K562 (cell line): ENCODE measurements around the gene GHRH. TPM values are rescaled to one million over a fixed set of nuclear protein-coding genes. Genes with fewer than 3 reads are reported as not detected.

Source experiments
- ATAC-seq: fragments of 200-7000 bp; cut with Tn5 transposase; 3 replicates; pipeline ENCODE4 v1.9.1; 2020; ENCODE audit warnings: moderate library complexity
- BruUV-seq: library from RNA; stranded (reverse); fragments of 400-500 nt; replicated peaks from 2 replicates; lab custom pipeline; 2021; lab: Mats Ljungman, UMichigan
- CTCF ChIA-PET: fragments of 300-600 bp; formaldehyde crosslinking; extraction: SDS; loops from one replicate; lab custom pipeline; 2021; ENCODE audit warnings: low intra/inter-chr PET ratio; lab: Yijun Ruan, JAX
- POLR2A ChIA-PET: fragments of 300-600, 350-650 bp; sonication (Branson Sonifier 250); formaldehyde crosslinking; extraction: SDS; loops from one replicate; lab custom pipeline; 2021; ENCODE audit warnings: antibody characterized with exemption, inconsistent platforms; lab: Yijun Ruan, JAX
- DNase-seq, 4 experiments: peaks; one replicate each; pipeline versions ENCODE4 v3.0.0 to v3.0.0-alpha.2; 2011 to 2018; ENCODE audit warnings: low spot score in 3 of 4, mixed read lengths in 3 of 4; ENCODE audit errors: extremely low read depth in 1 of 4
- FAIRE-seq: peaks from 2 replicates; lab custom pipeline; 2011; peaks lifted over from hg19 to GRCh38; lab: Jason Lieb, UNC
- H2AFZ ChIP-seq: 2 replicates; pipeline ENCODE4 v1.6.0; 2011; ENCODE audit warnings: low read depth, low read length, control low read depth, inconsistent platforms
- H3K27ac ChIP-seq: fragments of 200-600 bp; 3 replicates; pipeline ENCODE4 v1.8.0; 2011; ENCODE audit warnings: low read depth, mild to moderate bottlenecking, control low read depth, inconsistent platforms, low read length, moderate library complexity, mixed read lengths; ENCODE audit errors: extremely low read depth
- H3K27me3 ChIP-seq, 2 experiments: fragments of 300-600 bp in 1 of 2; 2 replicates in 1 of 2; 3 replicates in 1 of 2; pipeline versions ENCODE4 v1.6.0 to v1.8.0; 2011; ENCODE audit warnings: inconsistent platforms in 2 of 2, low read length in 2 of 2, mild to moderate bottlenecking in 1 of 2, mixed read lengths in 1 of 2, moderate library complexity in 1 of 2; ENCODE audit not compliant: control insufficient read depth in 2 of 2, insufficient read depth in 2 of 2
- H3K36me3 ChIP-seq: fragments of 300-600 bp; 3 replicates; pipeline ENCODE4 v1.8.0; 2011; ENCODE audit warnings: mild to moderate bottlenecking, low read length, inconsistent platforms; ENCODE audit not compliant: control insufficient read depth, insufficient read depth
- H3K4me1 ChIP-seq, 2 experiments: fragments of 200-600 bp in 1 of 2; replicated peaks in 1 of 2; 2 replicates in 1 of 2; 3 replicates in 1 of 2; pipeline versions ENCODE4 v1.5.1 to v1.8.0; 2011; ENCODE audit warnings: inconsistent platforms in 2 of 2, low read length in 2 of 2, mild to moderate bottlenecking in 1 of 2, mixed read lengths in 1 of 2, moderate library complexity in 1 of 2; ENCODE audit not compliant: control insufficient read depth in 2 of 2, insufficient read depth in 2 of 2
- H3K4me2 ChIP-seq: 2 replicates; pipeline ENCODE4 v1.6.1; 2011; ENCODE audit warnings: low read length, control low read depth, inconsistent platforms, mixed read lengths; ENCODE audit not compliant: insufficient read depth
- H3K4me3 ChIP-seq: fragments of 200-600 bp; sonication (generic), shearing (Covaris generic); 2 replicates; pipeline ENCODE4 v1.5.1; 2016; ENCODE audit warnings: control low read depth, inconsistent platforms
- H3K79me2 ChIP-seq: fragments of 200-600 bp; 3 replicates; pipeline ENCODE4 v1.8.0; 2011; ENCODE audit warnings: low read length, inconsistent platforms; ENCODE audit not compliant: control insufficient read depth, insufficient read depth
- H3K9ac ChIP-seq, 2 experiments: 2 replicates each; pipeline versions ENCODE4 v1.6.0 to v1.6.1; 2011; ENCODE audit warnings: low read depth in 2 of 2, low read length in 2 of 2, control low read depth in 1 of 2, inconsistent platforms in 1 of 2, mild to moderate bottlenecking in 1 of 2, mixed read lengths in 1 of 2; ENCODE audit not compliant: insufficient read depth in 1 of 2
- H3K9me1 ChIP-seq: one replicate; pipeline ENCODE4 v1.6.0; 2011; ENCODE audit warnings: inconsistent platforms, mild to moderate bottlenecking, low read length, moderate library complexity; ENCODE audit not compliant: control insufficient read depth, insufficient read depth
- H3K9me3 ChIP-seq: replicated peaks from 2 replicates; pipeline ENCODE4 v1.5.1; 2011; ENCODE audit warnings: low read depth, low read length, inconsistent platforms; ENCODE audit not compliant: control insufficient read depth, insufficient read depth
- H4K20me1 ChIP-seq: replicated peaks from 2 replicates; pipeline ENCODE4 v1.6.1; 2011; ENCODE audit warnings: low read length, inconsistent platforms, mixed read lengths; ENCODE audit not compliant: control insufficient read depth, insufficient read depth
- ARID1B ChIP-seq: fragments of 450-650 bp; IDR thresholded peaks from 2 replicates; pipeline ENCODE4 v1.6.1; 2016; ENCODE audit warnings: antibody characterized with exemption, mild to moderate bottlenecking, inconsistent platforms
- PML ChIP-seq: IDR thresholded peaks from 2 replicates; pipeline ENCODE4 v1.6.1; 2012; ENCODE audit warnings: low read length, inconsistent platforms
- SMAD3 ChIP-seq: fragments of 450-650 bp; formaldehyde crosslinking; conservative IDR thresholded peaks from 2 replicates; pipeline ENCODE4 v1.4.0; 2020; ENCODE audit warnings: mild to moderate bottlenecking
- SNRNP70 ChIP-seq: fragments of 200-400 bp; formaldehyde crosslinking; optimal IDR thresholded peaks from 2 replicates; pipeline ENCODE3; 2017; ENCODE audit warnings: low read depth, low read length
- STAT5B ChIP-seq: fragments of 250-450 bp; sonication (Bioruptor Pico); IDR thresholded peaks from 2 replicates; pipeline ENCODE4 v1.8.0; 2021; ENCODE audit warnings: mild to moderate bottlenecking, inconsistent platforms
- TCF7 ChIP-seq: sonication (generic); IDR thresholded peaks from 2 replicates; pipeline ENCODE4 v1.6.1; 2016; ENCODE audit warnings: antibody characterized with exemption, borderline replicate concordance
- ZNF253 ChIP-seq: fragments of 250-450 bp; sonication (Bioruptor Pico); conservative IDR thresholded peaks from 2 replicates; pipeline ENCODE4 v1.6.1; 2021; ENCODE audit warnings: mild to moderate bottlenecking
- ZNF766 ChIP-seq: fragments of 200-800 bp; sonication (Bioruptor generic); conservative IDR thresholded peaks from 2 replicates; pipeline ENCODE4 v1.6.1; 2016; ENCODE audit warnings: missing genetic modification characterization, missing compliant biosample characterization
- WGBS: fragments of 100-300 bp; shearing (Covaris generic); methylation state at CpG from one replicate; pipeline ENCODE4 v1.1.6; 2016; ENCODE audit warnings: low coverage, mixed read lengths; ENCODE audit not compliant: insufficient coverage; ENCODE audit errors: missing lambda C conversion rate; 5-methylcytosine and 5-hydroxymethylcytosine counted together
- in situ Hi-C: fragments of 300-500 bp; cut with MboI; formaldehyde crosslinking; loops from 4 replicates; pipeline ENCODE4 v1.15.0; 2018; ENCODE audit warnings: inconsistent platforms, mixed read lengths
- intact Hi-C: fragments of 100-400 bp; cut with micrococcal nuclease; formaldehyde crosslinking; loops from 2 replicates; pipeline ENCODE4 v1.14.2; 2022
- polyA plus RNA-seq, 8 experiments: library from polyadenylated mRNA; depleted of rRNA in 4 of 8; stranded (reverse) in 5 of 8; unstranded in 3 of 8; fragments of >200 nt; fragmentation: Nextera tagmentation in 2 of 8; fragmentation: Illumina TruSeq in 1 of 8; extraction: Ambion mirVana in 2 of 8; extraction: Trizol in 1 of 8; gene quantifications; 2 replicates each; pipeline versions ENCODE4 v1.2.1 to v1.2.3, GENCODE V29; 2011 to 2014; ENCODE audit warnings: inconsistent platforms in 1 of 8, missing spikeins in 1 of 8
- total RNA-seq, 7 experiments: library from RNA; depleted of rRNA in 6 of 7; stranded (reverse); fragments of >200 nt in 6 of 7; fragmentation: Illumina TruSeq in 2 of 7; extraction: Trizol in 2 of 7; gene quantifications; 2 replicates each; pipeline versions ENCODE4 v1.2.1 to v1.2.3, GENCODE V29; 2011 to 2021; ENCODE audit warnings: low replicate concordance in 1 of 7
- TF ChIP-seq, protein P1 (sequence below): fragments of 450-650 bp; IDR thresholded peaks from 2 replicates; pipeline ENCODE4 v1.6.1; 2016; ENCODE audit warnings: borderline replicate concordance
- TF ChIP-seq, protein P2 (sequence below): sonication (generic); formaldehyde crosslinking; IDR thresholded peaks from 2 replicates; pipeline ENCODE4 v1.8.0; 2023; ENCODE audit warnings: missing genetic modification reagents, mild to moderate bottlenecking, borderline replicate concordance
- TF ChIP-seq, protein P3 (sequence below): IDR thresholded peaks from 2 replicates; pipeline ENCODE4 v1.6.1; 2011; ENCODE audit warnings: borderline replicate concordance, low read depth, mild to moderate bottlenecking, moderate library complexity, low read length; ENCODE audit not compliant: insufficient read depth, poor library complexity, severe bottlenecking

The GHRH gene
- total and polyA plus RNA-seq, 9 of the 15 experiments (the other 6 are each of a cell fraction or from before 2014, with no cell fraction given) = not detected

DNA sequence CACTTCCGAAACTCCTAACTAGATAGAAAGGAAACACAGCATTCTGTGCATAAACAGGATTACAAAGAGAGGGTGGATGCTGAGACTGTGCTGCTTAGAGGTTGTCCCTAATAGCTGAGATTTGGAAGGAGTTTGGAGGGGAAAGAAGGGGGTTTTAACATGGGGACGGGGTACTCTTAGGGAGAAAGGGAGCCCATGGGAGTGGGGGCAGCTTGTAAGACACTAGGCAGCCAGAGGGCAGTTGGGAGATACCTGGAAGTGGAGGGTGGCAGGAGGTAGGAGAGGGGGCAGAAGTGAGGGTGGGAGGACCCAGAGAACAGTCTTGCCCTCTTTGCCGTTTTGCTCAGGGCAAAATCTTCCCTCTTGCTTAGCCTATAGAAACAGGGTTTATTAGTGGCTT is 44.2 kb upstream of the GHRH start:
- in situ Hi-C loops = no loop called here
- no peak overlapping the region; a peak in 1 of 4 replicates for H3K9ac ChIP-seq
- H3K9me1 ChIP-seq = no peaks in the 10 kb centered on the region
- no peaks in the 10 kb centered on the region for H4K20me1 ChIP-seq
- peaks cover 2 to 13% of the 10 kb centered on the region in 2 experiments; a peak in 3 of 5 replicates for H3K4me1 ChIP-seq
- no peak overlapping the region for H2AFZ ChIP-seq
- intact Hi-C loops = no loop called here
- ChIA-PET POLR2A (interaction anchor here (1.0 to 1.2 kb wide), 2 partner anchors 16 to 23 kb away, joined by 3 read pairs; no protein-coding TSS in a partner anchor), CTCF (no interaction called here)
- ATAC-seq (no peak), FAIRE-seq (no peak), DNase-seq (no peak)
- H3K4me3 ChIP-seq = no peak overlapping the region
- no peaks in the 10 kb centered on the region; the same call in 2 of the 3 replicates for H3K79me2 ChIP-seq
- no peaks in the 10 kb centered on the region for H3K9me3 ChIP-seq
- no TSS peak for BruUV-seq
- peaks cover 76% of the 10 kb centered on the region; the same call in 2 of the 3 replicates for H3K36me3 ChIP-seq
- no peak for TF ChIP-seq ZNF253 (CRISPR knock-in tag)
- TF ChIP-seq STAT5B (CRISPR knock-in tag) = no peak
- TF ChIP-seq PML = no peak
- no peak for TF ChIP-seq SNRNP70
- TF ChIP-seq ZNF766 = no peak
- TF ChIP-seq ARID1B = no peak
- no peak for TF ChIP-seq TCF7
- TF ChIP-seq, protein P1, sequence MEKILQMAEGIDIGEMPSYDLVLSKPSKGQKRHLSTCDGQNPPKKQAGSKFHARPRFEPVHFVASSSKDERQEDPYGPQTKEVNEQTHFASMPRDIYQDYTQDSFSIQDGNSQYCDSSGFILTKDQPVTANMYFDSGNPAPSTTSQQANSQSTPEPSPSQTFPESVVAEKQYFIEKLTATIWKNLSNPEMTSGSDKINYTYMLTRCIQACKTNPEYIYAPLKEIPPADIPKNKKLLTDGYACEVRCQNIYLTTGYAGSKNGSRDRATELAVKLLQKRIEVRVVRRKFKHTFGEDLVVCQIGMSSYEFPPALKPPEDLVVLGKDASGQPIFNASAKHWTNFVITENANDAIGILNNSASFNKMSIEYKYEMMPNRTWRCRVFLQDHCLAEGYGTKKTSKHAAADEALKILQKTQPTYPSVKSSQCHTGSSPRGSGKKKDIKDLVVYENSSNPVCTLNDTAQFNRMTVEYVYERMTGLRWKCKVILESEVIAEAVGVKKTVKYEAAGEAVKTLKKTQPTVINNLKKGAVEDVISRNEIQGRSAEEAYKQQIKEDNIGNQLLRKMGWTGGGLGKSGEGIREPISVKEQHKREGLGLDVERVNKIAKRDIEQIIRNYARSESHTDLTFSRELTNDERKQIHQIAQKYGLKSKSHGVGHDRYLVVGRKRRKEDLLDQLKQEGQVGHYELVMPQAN = no peak
- TF ChIP-seq, protein P2, sequence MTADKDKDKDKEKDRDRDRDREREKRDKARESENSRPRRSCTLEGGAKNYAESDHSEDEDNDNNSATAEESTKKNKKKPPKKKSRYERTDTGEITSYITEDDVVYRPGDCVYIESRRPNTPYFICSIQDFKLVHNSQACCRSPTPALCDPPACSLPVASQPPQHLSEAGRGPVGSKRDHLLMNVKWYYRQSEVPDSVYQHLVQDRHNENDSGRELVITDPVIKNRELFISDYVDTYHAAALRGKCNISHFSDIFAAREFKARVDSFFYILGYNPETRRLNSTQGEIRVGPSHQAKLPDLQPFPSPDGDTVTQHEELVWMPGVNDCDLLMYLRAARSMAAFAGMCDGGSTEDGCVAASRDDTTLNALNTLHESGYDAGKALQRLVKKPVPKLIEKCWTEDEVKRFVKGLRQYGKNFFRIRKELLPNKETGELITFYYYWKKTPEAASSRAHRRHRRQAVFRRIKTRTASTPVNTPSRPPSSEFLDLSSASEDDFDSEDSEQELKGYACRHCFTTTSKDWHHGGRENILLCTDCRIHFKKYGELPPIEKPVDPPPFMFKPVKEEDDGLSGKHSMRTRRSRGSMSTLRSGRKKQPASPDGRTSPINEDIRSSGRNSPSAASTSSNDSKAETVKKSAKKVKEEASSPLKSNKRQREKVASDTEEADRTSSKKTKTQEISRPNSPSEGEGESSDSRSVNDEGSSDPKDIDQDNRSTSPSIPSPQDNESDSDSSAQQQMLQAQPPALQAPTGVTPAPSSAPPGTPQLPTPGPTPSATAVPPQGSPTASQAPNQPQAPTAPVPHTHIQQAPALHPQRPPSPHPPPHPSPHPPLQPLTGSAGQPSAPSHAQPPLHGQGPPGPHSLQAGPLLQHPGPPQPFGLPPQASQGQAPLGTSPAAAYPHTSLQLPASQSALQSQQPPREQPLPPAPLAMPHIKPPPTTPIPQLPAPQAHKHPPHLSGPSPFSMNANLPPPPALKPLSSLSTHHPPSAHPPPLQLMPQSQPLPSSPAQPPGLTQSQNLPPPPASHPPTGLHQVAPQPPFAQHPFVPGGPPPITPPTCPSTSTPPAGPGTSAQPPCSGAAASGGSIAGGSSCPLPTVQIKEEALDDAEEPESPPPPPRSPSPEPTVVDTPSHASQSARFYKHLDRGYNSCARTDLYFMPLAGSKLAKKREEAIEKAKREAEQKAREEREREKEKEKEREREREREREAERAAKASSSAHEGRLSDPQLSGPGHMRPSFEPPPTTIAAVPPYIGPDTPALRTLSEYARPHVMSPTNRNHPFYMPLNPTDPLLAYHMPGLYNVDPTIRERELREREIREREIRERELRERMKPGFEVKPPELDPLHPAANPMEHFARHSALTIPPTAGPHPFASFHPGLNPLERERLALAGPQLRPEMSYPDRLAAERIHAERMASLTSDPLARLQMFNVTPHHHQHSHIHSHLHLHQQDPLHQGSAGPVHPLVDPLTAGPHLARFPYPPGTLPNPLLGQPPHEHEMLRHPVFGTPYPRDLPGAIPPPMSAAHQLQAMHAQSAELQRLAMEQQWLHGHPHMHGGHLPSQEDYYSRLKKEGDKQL (CRISPR knock-in tag) = no peak
- TF ChIP-seq SMAD3 = no peak
- TF ChIP-seq, protein P3, sequence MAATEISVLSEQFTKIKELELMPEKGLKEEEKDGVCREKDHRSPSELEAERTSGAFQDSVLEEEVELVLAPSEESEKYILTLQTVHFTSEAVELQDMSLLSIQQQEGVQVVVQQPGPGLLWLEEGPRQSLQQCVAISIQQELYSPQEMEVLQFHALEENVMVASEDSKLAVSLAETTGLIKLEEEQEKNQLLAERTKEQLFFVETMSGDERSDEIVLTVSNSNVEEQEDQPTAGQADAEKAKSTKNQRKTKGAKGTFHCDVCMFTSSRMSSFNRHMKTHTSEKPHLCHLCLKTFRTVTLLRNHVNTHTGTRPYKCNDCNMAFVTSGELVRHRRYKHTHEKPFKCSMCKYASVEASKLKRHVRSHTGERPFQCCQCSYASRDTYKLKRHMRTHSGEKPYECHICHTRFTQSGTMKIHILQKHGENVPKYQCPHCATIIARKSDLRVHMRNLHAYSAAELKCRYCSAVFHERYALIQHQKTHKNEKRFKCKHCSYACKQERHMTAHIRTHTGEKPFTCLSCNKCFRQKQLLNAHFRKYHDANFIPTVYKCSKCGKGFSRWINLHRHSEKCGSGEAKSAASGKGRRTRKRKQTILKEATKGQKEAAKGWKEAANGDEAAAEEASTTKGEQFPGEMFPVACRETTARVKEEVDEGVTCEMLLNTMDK = no peak
- no peak overlapping the region for H3K4me2 ChIP-seq
- H3K27me3 ChIP-seq = no peaks in the 10 kb centered on the region
- WGBS = 74% methylated on average over 3 of the region's 3 CpGs
- no peak overlapping the region for H3K27ac ChIP-seq
